Hematopoietic multipotent progenitor cell (in vitro differentiated cells): ENCODE data around the gene NCAPG2. TPM values are rescaled to one million over a fixed set of nuclear protein-coding genes. Genes with fewer than 3 reads are reported as not detected.

Experiments used
- DNase-seq, 3 donors: peaks; one replicate each; pipeline ENCODE4 v3.0.0-alpha.2; 2011 to 2015; ENCODE audit warnings: low read depth in 2 of 3, low spot score in 2 of 3
- total RNA-seq: library from RNA; depleted of rRNA; stranded (reverse); fragments of >200 nt; gene quantifications from one replicate; pipeline ENCODE4 v1.2.3, GENCODE V29; 2012

The NCAPG2 gene, protein sequence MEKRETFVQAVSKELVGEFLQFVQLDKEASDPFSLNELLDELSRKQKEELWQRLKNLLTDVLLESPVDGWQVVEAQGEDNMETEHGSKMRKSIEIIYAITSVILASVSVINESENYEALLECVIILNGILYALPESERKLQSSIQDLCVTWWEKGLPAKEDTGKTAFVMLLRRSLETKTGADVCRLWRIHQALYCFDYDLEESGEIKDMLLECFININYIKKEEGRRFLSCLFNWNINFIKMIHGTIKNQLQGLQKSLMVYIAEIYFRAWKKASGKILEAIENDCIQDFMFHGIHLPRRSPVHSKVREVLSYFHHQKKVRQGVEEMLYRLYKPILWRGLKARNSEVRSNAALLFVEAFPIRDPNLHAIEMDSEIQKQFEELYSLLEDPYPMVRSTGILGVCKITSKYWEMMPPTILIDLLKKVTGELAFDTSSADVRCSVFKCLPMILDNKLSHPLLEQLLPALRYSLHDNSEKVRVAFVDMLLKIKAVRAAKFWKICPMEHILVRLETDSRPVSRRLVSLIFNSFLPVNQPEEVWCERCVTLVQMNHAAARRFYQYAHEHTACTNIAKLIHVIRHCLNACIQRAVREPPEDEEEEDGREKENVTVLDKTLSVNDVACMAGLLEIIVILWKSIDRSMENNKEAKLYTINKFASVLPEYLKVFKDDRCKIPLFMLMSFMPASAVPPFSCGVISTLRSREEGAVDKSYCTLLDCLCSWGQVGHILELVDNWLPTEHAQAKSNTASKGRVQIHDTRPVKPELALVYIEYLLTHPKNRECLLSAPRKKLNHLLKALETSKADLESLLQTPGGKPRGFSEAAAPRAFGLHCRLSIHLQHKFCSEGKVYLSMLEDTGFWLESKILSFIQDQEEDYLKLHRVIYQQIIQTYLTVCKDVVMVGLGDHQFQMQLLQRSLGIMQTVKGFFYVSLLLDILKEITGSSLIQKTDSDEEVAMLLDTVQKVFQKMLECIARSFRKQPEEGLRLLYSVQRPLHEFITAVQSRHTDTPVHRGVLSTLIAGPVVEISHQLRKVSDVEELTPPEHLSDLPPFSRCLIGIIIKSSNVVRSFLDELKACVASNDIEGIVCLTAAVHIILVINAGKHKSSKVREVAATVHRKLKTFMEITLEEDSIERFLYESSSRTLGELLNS
- 6.7 TPM for total RNA-seq

DNA sequence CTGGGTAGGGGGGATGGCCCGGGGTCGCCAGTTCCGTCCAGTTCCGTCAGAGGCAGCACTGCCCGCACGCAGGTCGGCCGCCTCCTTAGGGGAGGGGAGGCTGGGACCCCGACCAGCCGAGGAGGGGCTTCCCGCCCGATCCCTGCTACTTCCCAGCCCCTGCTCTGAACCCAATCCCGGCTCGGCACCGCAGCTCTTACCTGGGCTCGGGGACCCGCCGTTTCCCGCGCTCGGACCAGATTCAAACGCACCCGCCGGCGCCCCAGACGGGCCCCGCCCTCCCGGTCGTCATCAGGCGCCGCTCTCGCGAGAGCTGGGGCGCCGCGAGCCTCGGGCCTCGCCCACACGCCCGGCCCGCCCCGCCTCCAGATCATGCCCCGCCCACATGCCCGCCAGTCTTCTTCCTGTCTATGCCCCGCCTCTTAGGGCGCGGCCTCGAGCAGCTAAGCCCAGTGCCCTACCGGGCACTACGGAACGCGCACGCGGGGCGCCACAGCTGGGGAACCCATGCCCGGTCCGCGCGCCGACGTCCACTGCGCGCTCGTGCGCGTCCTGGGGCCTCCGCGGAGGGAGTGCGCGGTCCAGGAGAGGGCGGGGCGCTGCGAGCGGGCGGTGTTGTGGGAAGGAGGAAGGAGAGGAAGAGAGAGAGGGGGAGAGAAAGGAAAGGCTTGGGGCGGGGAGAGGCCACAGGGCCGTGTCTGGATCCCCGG, at the start of gene NCAPG2:
TSS of gene NCAPG2 (minus strand) at position 281 of the 710 bp plus-strand sequence. CDS start 2,905 bp downstream, outside the sequence.
- peak; percentile 96 to 98 (median 97) for DNase-seq

DNA sequence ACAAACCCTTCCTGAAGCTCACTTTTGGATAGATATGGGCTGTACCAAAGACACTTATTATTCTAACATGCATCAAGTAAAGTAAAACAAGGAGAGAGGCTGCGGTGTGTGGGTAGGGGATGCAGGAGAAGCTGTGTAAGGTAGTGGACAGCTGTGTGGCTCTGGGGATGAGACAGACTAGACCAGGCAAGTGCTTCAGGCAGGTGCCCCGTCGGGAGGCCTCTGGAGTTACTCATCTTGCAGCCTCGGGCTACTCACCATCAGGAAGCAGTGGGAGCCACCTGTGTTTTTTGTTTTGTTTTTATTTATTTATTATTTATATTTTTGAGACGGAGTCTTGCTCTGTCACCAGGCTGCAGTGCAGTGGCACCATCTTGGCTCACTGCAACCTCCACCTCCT, 49.3 kb upstream of the NCAPG2 start:
- no peak for DNase-seq

DNA sequence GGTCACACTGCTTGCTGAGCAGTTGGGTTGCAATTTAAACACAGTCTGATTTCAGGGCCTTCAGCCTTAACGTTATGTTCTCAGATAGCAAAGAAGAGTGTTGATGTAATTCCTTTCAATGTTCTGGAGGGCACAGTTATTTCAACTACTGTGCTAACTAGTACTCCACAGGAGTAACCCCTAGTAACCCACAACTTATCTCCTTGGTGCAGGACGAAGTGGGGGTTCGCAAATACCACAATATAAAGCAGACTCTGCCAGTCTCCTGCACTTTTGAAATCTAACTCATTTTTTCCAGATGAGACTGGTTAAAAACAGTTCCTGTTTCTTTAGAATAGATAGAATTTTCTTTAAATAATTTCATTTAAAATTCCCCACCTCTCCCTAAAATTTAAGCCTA, 47.1 kb upstream of the NCAPG2 start:
- no peak for DNase-seq

DNA sequence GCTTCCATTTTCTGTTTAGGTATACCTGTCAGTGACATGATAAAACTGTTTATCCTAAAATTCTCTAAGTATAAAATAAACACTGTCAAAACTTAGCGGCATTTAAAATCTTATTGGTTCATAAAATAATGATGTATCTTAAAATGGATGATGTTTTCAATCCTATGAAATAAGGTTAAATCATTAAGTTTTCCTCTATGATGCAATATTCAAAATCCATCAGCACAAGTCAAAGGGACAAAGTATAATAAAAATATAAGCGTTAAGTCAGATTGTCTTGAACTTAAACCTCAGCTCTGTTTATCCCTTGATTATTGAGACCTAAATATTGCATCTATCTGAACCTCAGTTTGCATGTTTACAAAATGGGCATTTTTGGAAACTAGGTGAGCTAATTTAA, 46.6 kb upstream of the NCAPG2 start:
- no peak for DNase-seq

DNA sequence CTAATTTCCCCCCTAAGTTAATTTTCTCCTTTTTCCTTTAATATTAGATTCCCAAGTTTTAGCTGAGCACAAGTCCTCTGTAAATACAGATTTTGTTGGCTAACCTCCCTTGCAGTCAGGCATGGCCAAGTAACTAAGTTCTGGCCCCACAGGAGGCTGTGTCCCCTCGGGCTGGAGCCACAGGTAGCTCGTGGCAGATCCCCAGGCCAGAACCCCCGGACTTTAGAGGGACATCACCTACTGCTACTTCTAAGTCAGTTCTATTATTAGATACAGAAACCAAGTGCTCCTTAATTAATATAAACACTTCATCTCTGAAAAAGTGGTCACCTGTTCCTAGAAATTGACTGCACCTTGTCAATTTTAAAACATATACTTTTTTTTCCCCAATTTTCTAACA, 46.1 kb upstream of the NCAPG2 start:
- DNase-seq = no peak

DNA sequence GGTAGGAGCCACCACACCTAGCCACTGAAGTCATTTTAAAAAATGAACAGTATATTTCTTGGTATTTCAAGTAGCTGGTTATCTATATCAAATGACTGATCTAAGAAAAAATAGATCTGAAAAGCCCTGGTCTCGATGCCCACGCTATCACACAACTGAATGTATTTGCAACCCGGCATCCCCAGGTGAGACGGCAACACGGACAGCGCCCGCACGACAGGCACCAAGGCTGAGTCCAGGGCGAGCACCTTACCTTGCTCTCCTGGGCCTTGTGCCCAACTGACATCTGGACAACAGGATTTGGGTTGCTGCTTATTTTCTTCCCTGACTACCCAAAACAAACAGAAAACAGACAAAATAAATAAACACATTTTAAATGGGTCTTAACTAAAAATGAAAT, 44.8 kb upstream of the NCAPG2 start:
- DNase-seq = no peak

DNA sequence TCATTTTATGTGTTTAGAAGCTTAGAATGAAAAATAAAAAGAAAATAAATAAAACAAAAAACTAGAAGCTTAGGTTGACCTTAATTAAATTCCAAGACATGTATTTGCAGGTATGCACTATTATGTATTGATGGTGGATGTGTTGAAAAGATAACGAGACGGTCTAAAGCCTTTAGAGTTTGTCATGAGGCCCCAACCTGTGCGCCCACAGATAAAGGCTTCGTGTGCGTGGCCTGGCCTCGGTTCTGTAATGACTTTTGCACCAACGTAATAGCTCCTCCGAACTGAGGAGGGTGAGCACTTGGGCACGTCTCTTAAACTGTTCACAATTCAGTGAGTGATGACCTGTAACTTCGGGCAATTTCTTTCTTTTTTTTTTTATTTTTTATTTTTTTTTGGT, 43.7 kb upstream of the NCAPG2 start:
- no peak for DNase-seq

DNA sequence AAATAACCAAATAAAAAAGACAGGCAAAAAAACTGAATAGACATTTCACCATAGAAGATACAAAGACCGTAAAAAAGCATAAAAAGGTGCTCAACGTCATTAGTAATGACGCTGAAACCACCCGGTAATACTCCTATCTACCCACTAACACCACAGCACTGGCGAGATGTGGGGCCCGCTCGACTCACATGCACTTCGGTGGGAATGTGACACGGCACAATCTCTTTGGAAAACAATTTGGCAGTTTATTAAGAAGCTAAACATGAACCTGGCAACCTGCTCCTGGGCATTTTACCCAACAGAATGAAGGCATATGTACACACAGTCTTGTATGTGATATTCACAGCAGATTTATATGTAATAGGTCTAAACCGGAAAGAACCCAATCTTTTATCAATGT, 42.8 kb upstream of the NCAPG2 start:
- no peak for DNase-seq

DNA sequence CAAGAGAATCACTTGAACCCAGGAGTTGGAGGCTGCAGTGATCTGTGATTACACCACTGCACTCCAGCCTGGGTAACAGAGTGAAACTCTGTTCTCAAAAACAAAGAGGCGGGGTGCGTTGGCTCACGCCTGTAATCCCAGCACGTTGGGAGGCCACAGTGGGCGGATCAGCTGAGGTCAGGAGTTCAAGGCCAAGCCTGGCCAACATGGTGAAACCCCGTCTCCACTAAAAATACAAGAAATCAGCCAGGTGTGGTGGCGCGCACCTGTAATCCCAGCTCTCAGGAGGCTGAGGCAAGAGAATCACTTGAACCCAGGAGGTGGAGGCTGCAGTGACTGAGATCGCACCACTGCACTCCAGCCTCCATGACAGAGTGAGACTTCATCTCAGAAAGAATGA, 42.4 kb upstream of the NCAPG2 start:
- DNase-seq = no peak

DNA sequence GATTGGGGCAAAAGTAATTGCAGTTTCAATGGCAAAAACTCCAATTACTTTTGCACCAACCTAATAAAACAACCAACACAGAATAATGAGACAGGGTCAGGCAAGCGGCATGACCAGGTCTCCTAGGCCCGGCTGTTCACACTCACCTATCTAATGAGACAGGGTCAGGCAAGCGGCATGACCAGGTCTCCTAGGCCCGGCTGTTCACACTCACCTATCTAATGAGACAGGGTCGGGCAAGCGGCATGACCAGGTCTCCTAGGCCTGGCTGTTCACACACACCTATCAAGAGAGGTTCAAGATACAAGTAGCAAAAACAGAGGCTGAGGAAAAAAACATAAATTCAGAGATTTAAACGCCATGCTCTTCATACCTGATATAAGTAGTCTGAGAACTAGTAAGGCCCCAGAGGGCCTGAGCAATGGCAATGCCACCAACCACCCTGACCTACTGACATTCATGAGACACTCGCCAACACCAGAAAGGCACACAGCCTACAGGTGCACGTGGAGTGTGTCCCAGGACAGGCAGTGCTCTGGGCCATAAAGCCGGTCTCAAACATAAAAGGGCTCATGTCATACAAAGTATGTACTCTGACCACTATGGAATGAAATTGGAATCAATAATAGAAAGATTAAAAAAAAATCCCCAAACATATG, 40.6 kb upstream of the NCAPG2 start:
- DNase-seq = no peak

DNA sequence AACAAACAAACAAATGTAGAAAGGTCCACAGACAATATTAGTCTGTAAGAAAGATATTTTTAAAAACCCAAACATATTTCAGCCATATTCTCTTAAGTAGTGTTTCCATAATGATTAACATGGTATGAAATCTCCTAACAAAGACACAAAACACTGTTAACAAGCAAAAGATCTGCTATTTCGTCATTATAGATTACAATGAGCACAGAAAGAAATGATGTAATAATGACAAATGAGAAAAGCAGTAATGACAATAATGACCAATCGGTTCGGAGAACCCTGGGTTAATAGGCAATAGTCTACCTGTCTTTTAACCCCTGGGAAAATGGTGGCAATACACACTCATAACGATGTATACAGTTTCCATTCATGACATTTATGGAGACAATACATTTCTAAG, 39.5 kb upstream of the NCAPG2 start:
- no peak for DNase-seq

DNA sequence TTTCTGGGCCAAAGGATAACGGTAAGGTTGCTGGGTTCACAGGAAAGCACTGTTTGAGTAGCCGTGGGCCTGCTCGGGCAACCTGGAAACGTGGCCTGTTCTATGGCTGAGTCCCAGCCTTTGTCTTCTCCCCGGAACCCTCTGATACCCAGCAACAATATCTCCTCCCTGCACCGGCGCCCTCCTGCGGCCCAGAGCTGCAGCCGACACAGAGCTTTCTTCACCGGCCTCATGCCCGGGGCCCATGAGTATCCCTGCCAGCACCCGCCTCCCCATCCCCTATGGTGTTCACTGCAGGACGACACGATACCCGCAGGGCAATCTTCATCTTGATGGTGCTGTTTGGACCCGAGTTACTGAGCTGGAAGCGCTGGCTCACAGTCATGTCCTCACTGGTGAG, 38.6 kb upstream of the NCAPG2 start:
- no peak for DNase-seq

DNA sequence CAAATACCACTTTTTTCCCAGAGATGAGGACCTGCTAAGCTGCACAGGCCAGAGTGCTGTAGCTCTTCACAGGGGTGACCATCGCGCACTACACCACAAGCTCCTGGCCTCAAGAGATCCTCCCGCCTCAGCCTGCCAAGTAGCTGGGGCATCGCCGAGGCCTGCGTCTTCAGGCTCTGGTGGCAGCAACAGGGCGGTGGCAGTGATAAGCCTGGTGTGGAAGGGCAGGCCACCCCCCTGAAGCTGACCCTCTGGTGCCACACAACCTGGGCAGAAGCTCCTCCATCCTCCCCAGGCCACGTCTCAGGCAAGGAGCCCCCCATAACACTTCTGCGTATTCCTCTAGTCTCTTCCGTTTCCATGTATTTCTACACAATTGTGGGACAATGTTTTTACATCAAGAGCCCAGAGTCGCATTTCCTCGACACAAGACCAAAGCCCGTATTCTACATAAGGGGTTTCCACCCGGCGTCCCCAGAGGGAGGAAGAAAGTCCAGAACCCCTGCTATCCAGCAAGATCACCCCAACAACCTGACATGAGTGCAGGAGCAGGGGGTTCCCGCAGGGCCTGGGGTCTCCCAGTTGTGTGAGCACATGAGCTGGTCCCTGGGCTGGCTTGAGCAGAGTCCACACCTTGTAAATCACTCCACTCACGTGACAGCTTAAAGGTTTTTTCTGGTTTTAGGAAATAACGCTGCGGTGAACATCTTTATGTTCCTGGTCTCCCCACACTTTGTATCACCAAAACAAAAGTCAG, 37.6 kb upstream of the NCAPG2 start:
- no peak for DNase-seq

DNA sequence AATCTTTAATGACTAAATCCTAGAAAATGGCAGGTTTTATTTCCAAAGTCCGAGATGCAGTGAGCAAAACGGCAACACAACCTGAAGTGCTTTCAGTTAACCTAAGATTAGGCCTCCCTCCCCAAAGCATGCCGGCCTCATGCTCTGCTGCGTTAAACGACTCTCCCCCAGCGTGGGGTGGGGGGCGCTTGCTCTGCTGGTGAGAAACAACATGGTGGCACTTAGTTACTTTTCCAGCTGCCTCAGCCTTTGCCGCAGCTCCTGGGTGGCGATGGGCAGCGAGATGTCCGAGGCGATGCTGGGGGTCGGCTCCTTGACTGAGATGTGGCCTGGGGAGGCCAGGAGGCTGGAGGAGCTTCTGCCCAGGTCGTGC, 36.7 kb upstream of the NCAPG2 start:
- DNase-seq = no peak

DNA sequence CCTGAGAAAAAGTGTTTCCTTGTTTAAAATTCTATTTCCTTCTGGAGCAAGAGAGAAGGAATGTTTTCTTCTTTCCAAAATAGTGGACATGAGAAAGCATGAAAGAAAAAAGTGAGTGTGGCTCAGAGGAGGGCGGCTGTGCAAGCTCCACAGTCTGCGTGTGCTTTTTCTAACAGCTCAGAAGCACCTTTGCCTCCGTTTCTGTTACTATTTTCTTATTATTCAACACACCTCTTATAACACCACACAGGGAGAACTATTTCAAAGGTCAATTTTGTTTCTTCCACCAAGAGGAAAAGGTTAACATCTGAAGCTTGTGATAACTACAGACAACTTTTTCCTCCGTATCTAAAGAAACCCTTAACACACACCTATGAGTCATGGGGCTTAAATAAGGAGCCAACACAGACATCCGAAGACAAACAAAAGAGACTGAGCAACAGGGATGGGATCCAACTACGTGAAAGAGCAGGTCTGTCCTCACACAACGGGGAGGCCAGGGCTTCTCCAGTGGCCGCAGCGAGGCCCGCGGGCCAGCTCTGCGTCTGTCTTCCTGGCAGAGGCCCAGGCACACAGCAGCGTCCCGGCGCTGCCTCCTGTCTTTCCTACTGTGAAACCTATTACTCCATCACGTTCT, 36.2 kb upstream of the NCAPG2 start:
- no peak for DNase-seq

DNA sequence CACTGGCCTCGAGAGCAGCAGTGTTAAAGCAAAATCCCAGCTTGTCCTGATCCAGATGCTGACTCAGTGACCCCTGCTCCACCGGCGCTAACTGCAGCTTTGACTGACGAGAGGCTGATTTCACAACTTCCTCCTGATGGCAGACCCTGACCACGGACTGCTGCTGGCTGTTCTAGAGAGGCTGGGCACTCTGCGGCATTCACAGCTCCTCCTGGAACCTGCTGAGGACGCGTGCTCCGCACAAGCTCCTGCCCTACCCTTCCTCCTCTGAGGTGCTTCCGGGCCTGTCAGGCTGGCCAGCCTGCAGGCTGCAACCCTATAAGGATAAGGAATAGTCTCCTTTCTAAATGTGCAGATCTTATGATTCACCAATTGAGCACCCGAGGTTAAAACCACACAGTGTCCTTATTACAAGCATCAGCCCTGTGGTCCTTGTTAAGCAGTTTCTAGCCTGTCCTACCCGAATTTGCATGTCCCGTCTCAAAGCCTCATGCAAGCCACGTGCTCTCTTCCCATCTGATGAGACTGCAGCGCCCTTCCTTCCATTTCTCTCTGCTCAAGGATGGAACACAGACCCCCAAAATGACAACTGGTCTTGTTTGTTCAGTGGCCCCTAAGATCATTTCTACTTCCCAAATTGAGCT, 35.5 kb upstream of the NCAPG2 start:
- DNase-seq = peak in 2 of 3 donors; percentile 50 to 71

DNA sequence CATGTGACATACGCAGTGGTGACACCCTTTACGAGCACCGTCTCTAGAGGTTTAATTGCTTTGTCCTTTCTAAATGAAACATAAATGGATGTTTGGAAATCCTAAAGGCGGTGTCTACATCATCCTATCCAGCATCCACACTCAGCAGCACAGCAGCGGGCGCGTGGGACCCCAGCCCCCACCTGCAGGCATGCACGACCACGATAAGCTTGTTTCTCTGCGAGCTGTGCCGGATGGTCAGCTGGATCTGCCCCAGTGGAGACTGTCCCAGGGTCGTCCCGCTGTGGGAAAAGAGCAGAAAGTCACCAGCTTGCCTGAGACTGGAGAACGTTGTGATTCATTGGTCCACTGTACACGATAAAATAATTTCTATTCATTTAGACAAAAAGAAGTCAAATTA, 34.2 kb upstream of the NCAPG2 start:
- no peak for DNase-seq

DNA sequence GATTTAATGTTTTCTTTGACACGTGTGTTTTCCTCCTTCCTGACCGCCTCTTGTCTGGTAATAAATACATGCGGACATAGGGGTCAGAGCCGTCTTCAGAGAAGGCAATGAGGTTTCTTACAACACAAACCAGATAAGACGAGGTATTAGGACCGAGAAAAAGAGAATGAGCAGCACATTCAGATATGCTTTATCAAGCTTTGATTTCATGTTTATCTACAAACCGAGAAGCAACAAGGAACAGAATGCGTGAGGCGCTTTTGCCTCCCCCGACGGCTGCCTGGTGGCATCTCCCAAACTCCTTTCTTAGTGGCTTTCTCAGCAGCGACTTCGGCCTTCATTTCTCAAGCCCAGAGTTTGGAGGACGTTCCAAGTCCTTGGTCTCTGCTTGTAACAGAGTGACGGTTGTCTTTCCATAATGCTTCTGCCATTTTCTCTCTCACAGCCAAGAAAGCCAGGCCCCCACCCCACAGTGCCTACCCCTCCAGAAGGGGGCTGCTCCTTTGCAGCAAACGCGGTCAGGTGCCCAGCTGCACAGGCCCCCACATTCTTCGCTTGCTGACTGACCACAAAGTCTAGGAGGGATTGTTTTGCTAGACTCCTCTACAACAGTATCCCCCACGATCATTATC, 32.6 kb upstream of the NCAPG2 start:
- DNase-seq = no peak
